Activated CD4-positive, alpha-beta T cell treated with anti-CD3 and anti-CD28 coated beads, Interleukin-2, amount 50 U/mL, for 48 hours (primary cell): ENCODE data around the gene MRPS27.
"Not testable (repeated sequence)": the region's sequence is repeated elsewhere in the genome, so short reads cannot be mapped to it uniquely, and the experiment has no call there.

Experiments used
- DNase-seq, 2 experiments: peaks; one replicate each; pipeline ENCODE4 v3.0.0-alpha.2; 2020

The MRPS27 gene

GRCh38 chr5:72325566-72326305 lies 5.7 kb upstream of the MRPS27 start:
- DNase-seq, result no peak

- DNase-seq, result no peak
Observed at GRCh38 chr5:72324189-72324825, 4.3 kb upstream of the MRPS27 start.

GRCh38 chr5:72319435-72319975 lies 535 bp downstream of the MRPS27 start:
- DNase-seq, result peak; percentile 44 to 52

- no peak for DNase-seq
Observed at GRCh38 chr5:72314571-72315172, 5.4 kb downstream of the MRPS27 start.

GRCh38 chr5:72313141-72313540 lies 6.9 kb downstream of the MRPS27 start:
- DNase-seq, result no peak

GRCh38 chr5:72308853-72309191 lies 11.2 kb downstream of the MRPS27 start:
- no peak for DNase-seq

- DNase-seq, result peak; percentile 93 to 95
Observed at GRCh38 chr5:72307968-72308852, 11.8 kb downstream of the MRPS27 start.

- no peak for DNase-seq
Observed at GRCh38 chr5:72307573-72307967, 12.5 kb downstream of the MRPS27 start.

- no peak for DNase-seq
Observed at GRCh38 chr5:72305194-72306142, 14.6 kb downstream of the MRPS27 start.

- no peak for DNase-seq
Observed at GRCh38 chr5:72302171-72302570, 17.9 kb downstream of the MRPS27 start.

GRCh38 chr5:72301557-72301956 lies 18.5 kb downstream of the MRPS27 start:
- no peak for DNase-seq

GRCh38 chr5:72300590-72301339 lies 19.3 kb downstream of the MRPS27 start:
- DNase-seq, result no peak

GRCh38 chr5:72298711-72299110 lies 21.3 kb downstream of the MRPS27 start:
- no peak for DNase-seq

- not testable (repeated sequence) for DNase-seq
Observed at GRCh38 chr5:72298136-72298535, 21.9 kb downstream of the MRPS27 start.

GRCh38 chr5:72296256-72296655 lies 23.8 kb downstream of the MRPS27 start:
- no peak for DNase-seq

GRCh38 chr5:72295539-72295938 lies 24.5 kb downstream of the MRPS27 start:
- no peak for DNase-seq

GRCh38 chr5:72294473-72294872 lies 25.6 kb downstream of the MRPS27 start:
- no peak for DNase-seq

- no peak for DNase-seq
Observed at GRCh38 chr5:72293495-72294055, 26.5 kb downstream of the MRPS27 start.

GRCh38 chr5:72292411-72292810 lies 27.6 kb downstream of the MRPS27 start:
- no peak for DNase-seq

GRCh38 chr5:72291601-72292000 lies 28.4 kb downstream of the MRPS27 start:
- DNase-seq, result no peak
